SK-N-MC (cell line): ENCODE measurements around the gene SAMD15.

Experiments
- EZH2 ChIP-seq: fragments of 200-600 bp; sonication (generic); IDR thresholded peaks from one replicate; pipeline ENCODE4 v1.6.1; 2017; ENCODE audit warnings: antibody characterized with exemption
- POLR2AphosphoS5 ChIP-seq: IDR thresholded peaks from 2 replicates; pipeline ENCODE4 v1.6.1; 2012; ENCODE audit warnings: mild to moderate bottlenecking, low read depth, low read length, borderline replicate concordance

GRCh38 chr14:77343662-77344061 lies 33.5 kb upstream of the SAMD15 start:
- TF ChIP-seq POLR2AphosphoS5 (no peak), EZH2 (no peak)
